ENCODE measurements around the gene IFITM2. TPM values are rescaled to one million over a fixed set of nuclear protein-coding genes. Genes with fewer than 3 reads are reported as not detected.
"Not testable (repeated sequence)": the region's sequence is repeated elsewhere in the genome, so short reads cannot be mapped to it uniquely, and the experiment has no call there.

The IFITM2 gene
- polyA plus RNA-seq, 3 donors from 2014 or later = 4,348 to 7,867 (median 6,958) TPM

DNA sequence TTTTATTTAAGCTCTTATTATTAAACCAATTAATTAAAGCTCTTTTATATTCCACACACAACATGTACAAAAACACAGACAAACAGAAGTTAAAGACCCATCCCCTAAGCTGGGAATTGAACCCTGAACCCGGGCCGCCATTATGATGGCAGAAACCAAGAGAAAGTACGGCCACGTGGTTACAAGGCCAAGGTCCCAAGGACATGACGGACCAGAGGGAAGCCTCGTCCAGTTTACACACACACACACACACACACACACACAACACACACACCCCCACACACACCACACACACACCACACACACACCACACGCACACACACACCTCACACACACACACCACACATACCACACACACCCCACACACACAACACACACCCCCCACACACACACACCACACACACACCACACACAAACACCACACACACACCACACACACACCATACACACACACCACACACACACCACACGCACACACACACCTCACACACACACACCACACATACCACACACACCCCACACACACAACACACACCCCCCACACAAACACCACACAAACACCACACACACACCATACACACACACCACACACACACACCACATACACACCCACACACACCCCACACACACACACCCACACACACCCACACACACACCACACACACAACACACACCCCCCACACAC lies 41.8 kb downstream of the IFITM2 start:
- peaks cover 4 to 14% (median 5%) of the 10 kb centered on the region in 3 donors for H3K27me3 Mint-ChIP-seq (ENCODE audit: low read depth in 3 of 3)
- not testable (repeated sequence) for H3K36me3 Mint-ChIP-seq

DNA sequence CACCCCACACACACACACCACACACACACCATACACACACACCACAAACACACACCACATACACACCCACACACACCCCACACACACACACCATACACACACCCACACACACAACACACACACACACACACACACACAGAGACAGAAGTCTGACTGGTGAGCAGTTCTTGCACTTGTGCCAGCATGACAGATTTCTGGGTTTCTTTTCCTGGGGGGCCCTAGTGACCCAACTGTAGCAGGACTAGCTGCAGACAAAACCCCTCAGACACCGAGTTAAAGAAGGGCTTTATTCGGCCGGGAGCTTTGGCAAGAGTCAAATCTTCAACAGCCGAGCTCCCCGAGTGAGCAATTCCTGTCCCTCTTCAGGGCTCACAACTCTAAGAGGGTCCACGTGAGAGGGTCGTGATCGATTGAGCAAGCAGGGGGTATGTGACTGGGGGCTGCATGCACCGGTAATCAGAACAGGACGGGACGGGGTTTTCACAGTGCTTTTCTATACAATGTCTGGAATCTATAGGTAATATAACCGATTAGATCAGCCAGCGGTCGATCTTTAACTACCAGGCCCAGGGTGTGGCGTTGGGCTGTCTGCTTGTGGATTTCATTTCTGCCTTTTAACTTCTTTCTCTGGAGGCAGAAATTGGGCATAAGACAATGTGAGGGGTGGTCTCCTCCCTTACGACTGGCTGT lies 42.6 kb downstream of the IFITM2 start:
- Mint-ChIP-seq H3K4me1 (peaks cover 64 to 81% of the 10 kb centered on the region in 2 donors), H3K4me3 (peak overlapping the region; percentile 70 to 83 (median 72)), H3K27ac (peak overlapping the region; percentile 88 to 99 (median 96)), H3K27me3 (ENCODE audit: low read depth in 3 of 3) (peaks cover 8 to 17% (median 8%) of the 10 kb centered on the region in 3 donors)
- not testable (repeated sequence) for DNase-seq, H3K9me3 Mint-ChIP-seq, H3K36me3 Mint-ChIP-seq

More for the DNA sequence above, 41.8 kb downstream of the IFITM2 start:
- not testable (repeated sequence) for H3K9me3 Mint-ChIP-seq, DNase-seq
- peak overlapping the region in 4 of 5 donors; percentile 33 to 72 (median 53) for H3K4me3 Mint-ChIP-seq
- peak overlapping the region; percentile 88 to 99 (median 96) for H3K27ac Mint-ChIP-seq
- H3K4me1 Mint-ChIP-seq = peaks cover 57 to 74% of the 10 kb centered on the region in 2 donors

DNA sequence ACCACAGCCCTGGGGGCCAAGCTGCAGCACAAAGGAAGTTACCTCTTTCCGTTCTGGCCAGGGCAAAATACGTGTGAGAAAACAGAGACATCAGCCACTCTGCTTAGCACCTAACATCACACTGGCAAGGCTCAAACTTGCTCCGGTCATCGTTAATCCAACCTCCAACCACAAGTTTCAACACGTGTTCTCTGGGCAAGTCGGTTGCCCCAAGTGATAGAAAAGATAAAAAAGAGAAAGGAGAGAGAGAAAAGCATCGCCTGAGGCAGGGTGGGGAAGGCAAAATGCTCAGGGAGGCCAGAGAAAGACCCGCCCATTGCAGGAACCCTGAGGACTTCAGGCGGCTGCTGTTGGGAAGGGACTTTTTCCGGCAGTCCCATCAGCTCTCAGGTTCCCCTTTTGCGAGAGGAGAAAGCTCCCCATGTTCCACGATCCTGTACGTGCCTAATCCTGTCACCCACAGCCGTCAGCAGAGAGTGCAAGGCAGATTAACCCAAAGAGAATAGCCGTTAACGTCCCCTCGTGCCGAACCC lies 43.2 kb downstream of the IFITM2 start:
- DNase-seq = peak; percentile 84 to 87 (median 86)
- Mint-ChIP-seq H3K4me3 (peak overlapping the region; percentile 70 to 83 (median 72)), H3K36me3 (no peaks in the 10 kb centered on the region), H3K4me1 (peaks cover 68 to 85% of the 10 kb centered on the region in 2 donors), H3K27me3 (ENCODE audit: low read depth in 3 of 3) (peaks cover 9 to 22% (median 12%) of the 10 kb centered on the region in 3 donors), H3K9me3 (no peaks in the 10 kb centered on the region), H3K27ac (peak overlapping the region; percentile 88 to 99 (median 96))

DNA sequence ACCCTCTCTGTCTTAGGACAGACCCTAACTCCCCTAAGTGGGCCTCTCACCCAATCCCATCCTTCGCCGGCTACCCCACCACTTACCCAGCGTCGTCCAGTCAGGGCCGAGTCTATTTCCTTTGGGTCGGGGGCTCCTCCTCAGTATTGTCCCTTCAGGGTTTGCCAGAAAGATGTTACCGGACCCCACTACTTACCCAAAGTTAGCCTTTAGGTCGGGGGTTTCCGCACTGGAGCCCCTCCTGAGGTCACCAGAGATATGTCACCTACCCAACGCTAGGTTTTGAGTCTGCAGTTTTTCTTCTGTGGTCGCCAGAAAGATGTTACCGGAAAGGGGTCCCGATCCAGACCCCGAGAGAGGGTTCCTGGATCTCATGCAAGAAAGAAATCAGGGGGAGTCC lies 43.8 kb downstream of the IFITM2 start:
- H3K9me3 Mint-ChIP-seq = no peaks in the 10 kb centered on the region
- peaks cover 9 to 22% (median 12%) of the 10 kb centered on the region in 3 donors for H3K27me3 Mint-ChIP-seq (ENCODE audit: low read depth in 3 of 3)
- peak overlapping the region; percentile 70 to 83 (median 72) for H3K4me3 Mint-ChIP-seq
- H3K4me1 Mint-ChIP-seq = peaks cover 68 to 79% of the 10 kb centered on the region in 2 donors
- H3K27ac Mint-ChIP-seq = peak overlapping the region; percentile 88 to 99 (median 96)
- no peaks in the 10 kb centered on the region for H3K36me3 Mint-ChIP-seq
- DNase-seq = no peak

DNA sequence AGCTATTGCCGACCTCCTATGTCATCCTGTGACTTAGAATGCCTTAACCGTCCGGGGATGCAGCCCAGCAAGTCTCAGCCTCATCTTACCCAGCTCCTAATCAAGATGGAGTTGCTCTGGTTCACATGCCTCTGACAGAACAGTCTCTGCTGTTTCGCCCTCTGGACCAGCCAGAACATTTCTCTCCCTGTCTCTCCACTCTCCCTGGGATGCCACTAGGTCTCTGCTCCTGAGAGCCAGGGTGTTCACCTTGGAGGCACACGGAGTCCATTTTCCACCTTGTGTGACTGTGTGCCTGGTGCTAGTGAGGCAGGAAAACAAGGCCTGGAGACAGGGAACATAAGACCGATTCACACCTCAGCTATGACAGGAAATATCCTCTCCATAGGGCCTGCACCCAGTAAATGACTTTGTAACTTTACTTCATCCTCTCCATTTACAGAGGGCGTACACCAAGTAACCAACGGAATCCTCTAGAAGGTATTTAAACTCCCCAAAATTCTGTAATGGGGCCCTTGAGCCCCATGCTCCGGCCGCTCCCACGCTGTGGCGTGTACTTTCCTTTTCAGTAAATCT lies 44.9 kb downstream of the IFITM2 start:
- Mint-ChIP-seq H3K9me3 (no peaks in the 10 kb centered on the region), H3K4me1 (peaks cover 68 to 77% of the 10 kb centered on the region in 2 donors), H3K4me3 (peak overlapping the region; percentile 33 to 62 (median 51)), H3K36me3 (no peaks in the 10 kb centered on the region), H3K27ac (peak overlapping the region; percentile 79 to 96 (median 92)), H3K27me3 (ENCODE audit: low read depth in 3 of 3) (peaks cover 9 to 22% (median 12%) of the 10 kb centered on the region in 3 donors)
- DNase-seq = no peak

DNA sequence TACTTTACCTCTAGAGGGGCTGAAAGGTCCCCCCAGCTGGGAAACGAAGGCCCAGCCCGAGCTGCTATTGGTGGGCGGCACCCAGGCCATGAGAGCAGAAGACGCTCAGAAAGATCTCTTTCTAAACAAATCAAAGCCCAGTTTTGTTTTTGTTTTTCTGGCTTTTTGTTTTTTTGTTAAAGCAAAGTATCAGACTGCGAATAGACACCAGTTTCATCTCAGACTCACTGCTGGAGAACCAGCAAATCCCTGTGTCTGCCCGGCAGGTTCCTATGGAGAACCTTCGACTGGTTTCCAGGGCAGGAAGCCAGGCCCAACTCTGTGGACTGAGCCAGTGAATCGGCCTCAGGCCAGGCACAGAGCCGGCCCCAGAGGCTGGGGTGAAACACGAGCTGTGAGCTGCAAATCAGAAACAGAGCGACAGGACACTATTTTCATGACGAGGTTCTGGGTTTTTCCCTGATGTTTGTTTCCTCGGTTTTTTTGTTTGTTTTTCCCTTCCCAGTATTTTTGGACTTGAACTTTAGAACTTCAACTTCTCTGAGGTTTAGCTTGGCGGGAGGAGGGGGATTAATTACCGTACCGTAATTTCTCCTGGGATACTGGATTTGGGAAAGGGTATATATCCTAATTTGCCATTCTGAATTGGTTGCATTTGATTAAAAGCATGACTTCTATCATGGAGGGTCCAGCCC lies 45.7 kb downstream of the IFITM2 start:
- H3K4me1 Mint-ChIP-seq = peaks cover 70 to 72% of the 10 kb centered on the region in 2 donors
- H3K27me3 Mint-ChIP-seq (ENCODE audit: low read depth in 3 of 3) = peaks cover 9 to 22% (median 12%) of the 10 kb centered on the region in 3 donors
- no peaks in the 10 kb centered on the region for H3K36me3 Mint-ChIP-seq
- no peaks in the 10 kb centered on the region for H3K9me3 Mint-ChIP-seq
- no peak for DNase-seq
- peak overlapping the region; percentile 47 to 62 (median 52) for H3K4me3 Mint-ChIP-seq
- peak overlapping the region; percentile 79 to 96 (median 92) for H3K27ac Mint-ChIP-seq

DNA sequence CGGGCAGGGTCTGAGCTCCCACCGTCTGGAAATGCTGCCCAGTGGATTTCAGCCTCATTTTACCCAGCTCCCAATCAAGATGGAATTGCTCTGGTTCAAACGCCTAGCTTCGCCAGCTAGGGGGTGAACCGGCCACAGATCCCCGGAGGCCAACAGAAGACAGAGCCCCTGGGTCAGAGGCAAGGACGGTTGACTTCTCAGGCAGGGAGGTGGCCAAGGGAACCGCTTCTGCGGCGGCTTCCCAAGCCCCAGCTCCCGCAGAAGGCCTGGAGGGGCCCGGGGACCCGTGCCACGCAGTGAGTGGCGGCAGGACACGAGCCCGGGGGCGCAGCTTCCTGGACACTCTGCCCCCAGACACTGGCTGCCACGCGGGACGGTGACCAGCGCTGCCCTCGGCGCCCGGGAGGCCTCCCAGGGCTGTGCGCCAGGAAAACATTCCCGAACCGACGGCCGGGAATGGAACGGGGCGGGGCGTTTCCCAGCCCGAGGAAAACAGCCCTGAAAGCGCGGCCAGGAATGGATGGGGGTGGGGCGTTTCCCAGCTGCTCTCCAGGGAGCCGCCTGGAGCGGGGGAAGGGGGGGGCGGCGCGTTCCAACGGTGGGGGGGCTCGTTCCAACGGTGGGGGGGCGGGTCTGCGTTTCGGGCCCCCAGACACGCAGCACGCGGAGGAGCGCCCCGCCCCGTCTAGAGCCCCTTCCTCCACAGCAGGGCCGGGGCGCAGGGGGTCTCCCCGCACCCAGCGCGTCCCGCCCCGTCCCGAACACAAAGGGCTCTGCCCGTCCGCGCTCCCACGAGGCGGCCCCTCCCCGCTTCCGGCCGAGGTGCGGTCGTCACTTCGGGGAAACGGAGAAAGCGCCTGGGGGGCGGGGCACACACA lies 48.2 kb downstream of the IFITM2 start:
- H3K27me3 Mint-ChIP-seq (ENCODE audit: low read depth in 3 of 3) = peaks cover 5 to 16% (median 10%) of the 10 kb centered on the region in 3 donors
- H3K4me3 Mint-ChIP-seq = peak overlapping the region; percentile 56 to 68 (median 65)
- peaks cover 56 to 67% of the 10 kb centered on the region in 2 donors for H3K4me1 Mint-ChIP-seq
- peak; percentile 81 to 84 (median 81) for DNase-seq
- H3K36me3 Mint-ChIP-seq = no peaks in the 10 kb centered on the region
- peak overlapping the region; percentile 80 to 95 (median 92) for H3K27ac Mint-ChIP-seq
- H3K9me3 Mint-ChIP-seq = no peaks in the 10 kb centered on the region

DNA sequence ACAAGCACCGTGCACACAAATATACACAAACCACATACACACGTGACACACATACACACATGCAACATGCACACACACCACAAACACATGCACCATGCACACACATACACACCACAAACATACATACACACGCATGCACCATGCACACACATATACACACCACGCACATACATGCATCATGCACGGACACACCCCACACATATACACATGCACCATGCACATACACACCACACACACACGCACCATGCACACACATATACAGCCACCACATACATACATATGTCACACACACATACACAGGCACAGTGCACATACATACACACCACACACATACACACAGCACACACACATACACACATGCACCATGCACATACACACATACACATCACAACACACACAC lies 49.0 kb downstream of the IFITM2 start:
- DNase-seq = no peak
- peaks cover 0 to 2% (median 0%) of the 10 kb centered on the region in 6 donors for H3K9me3 Mint-ChIP-seq
- peaks cover 5 to 16% (median 10%) of the 10 kb centered on the region in 3 donors for H3K27me3 Mint-ChIP-seq (ENCODE audit: low read depth in 3 of 3)

DNA sequence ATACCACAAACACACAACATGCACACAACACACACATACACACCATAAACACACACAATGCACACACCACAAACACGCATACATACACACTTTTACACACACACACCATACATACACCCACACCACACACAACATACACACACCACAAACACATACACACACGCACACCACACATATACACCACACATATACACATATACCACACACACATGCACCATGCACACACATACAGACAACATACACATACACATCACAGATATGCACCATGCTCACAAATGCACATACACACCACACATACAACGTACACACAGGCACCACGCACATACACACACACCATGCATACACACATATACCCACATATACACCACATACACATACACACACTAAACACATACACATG lies 50.0 kb downstream of the IFITM2 start:
- Mint-ChIP-seq H3K27ac (no peak overlapping the region), H3K36me3 (no peaks in the 10 kb centered on the region), H3K4me3 (no peak overlapping the region), H3K9me3 (peaks cover 0 to 2% (median 0%) of the 10 kb centered on the region in 6 donors), H3K4me1 (peaks cover 52 to 60% of the 10 kb centered on the region in 2 donors), H3K27me3 (ENCODE audit: low read depth in 3 of 3) (peaks cover 5 to 15% (median 10%) of the 10 kb centered on the region in 3 donors)
- DNase-seq = no peak

More for the DNA sequence above, 49.0 kb downstream of the IFITM2 start:
- no peak overlapping the region for H3K27ac Mint-ChIP-seq
- no peaks in the 10 kb centered on the region for H3K36me3 Mint-ChIP-seq
- H3K4me1 Mint-ChIP-seq = peaks cover 52 to 62% of the 10 kb centered on the region in 2 donors
- no peak overlapping the region for H3K4me3 Mint-ChIP-seq

DNA sequence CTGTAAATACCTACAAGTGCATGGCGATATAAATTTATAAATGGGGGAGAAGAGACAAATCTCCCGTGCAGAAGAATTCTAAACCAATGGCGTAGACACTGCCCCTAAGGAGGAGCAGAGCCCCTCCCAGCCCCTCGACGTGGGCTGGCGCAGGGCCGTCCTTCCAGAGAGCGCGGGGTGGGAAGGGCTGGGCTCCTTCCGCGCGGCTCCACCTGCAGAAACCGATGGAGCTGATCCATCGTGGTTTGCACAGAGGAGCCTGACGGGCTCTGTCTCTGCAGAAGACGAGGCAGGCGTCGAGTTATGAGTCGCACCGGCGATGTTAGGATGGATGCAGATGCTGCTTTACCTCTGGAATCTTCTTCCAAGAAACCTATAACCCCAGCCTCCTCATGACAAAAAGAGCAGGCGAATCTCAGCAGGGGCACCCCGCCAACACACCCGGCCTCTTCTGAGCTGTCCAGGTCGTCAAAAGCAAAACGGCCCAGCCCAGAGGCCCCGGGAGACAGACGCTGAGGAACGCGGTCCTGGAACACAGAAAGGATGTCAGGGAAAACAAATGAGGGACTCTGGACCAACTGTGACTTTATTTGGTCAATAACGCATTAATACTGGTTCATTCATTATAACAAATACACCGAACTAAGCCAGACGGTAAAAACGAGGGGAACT lies 50.6 kb downstream of the IFITM2 start:
- peaks cover 48 to 55% of the 10 kb centered on the region in 2 donors for H3K4me1 Mint-ChIP-seq
- H3K4me3 Mint-ChIP-seq = no peak overlapping the region
- peaks cover 0 to 2% (median 0%) of the 10 kb centered on the region in 6 donors for H3K9me3 Mint-ChIP-seq
- H3K27me3 Mint-ChIP-seq (ENCODE audit: low read depth in 3 of 3) = peaks cover 5 to 11% (median 10%) of the 10 kb centered on the region in 3 donors
- DNase-seq = no peak
- no peaks in the 10 kb centered on the region for H3K36me3 Mint-ChIP-seq
- peak overlapping the region in 1 of 6 donors; percentile 60 for H3K27ac Mint-ChIP-seq

All from immature natural killer cell (primary cell).